IMR-90 (cell line): Measurements from ENCODE around the gene PKIG. TPM values are rescaled to one million over a fixed set of nuclear protein-coding genes. Genes with fewer than 3 reads are reported as not detected.

Experiments used
- ATAC-seq: fragments of 200-7000 bp; cut with Tn5 transposase; 2 replicates; pipeline ENCODE4 v1.9.1; 2020; ENCODE audit warnings: low read depth, mild to moderate bottlenecking, moderate library complexity
- BruUV-seq: library from RNA; stranded (reverse); fragments of 400-500 nt; replicated peaks from 2 replicates; lab custom pipeline; 2021; lab: Mats Ljungman, UMichigan
- CTCF ChIA-PET: fragments of 300-600 bp; formaldehyde crosslinking; extraction: SDS; loops from one replicate; lab custom pipeline; 2021; ENCODE audit warnings: antibody characterized with exemption; lab: Yijun Ruan, JAX
- POLR2A ChIA-PET: fragments of 300-600 bp; sonication (Branson Sonifier 250); formaldehyde crosslinking; loops from one replicate; lab custom pipeline; 2022; ENCODE audit warnings: antibody characterized with exemption; ENCODE audit not compliant: unreplicated experiment; lab: Charles Lee
- DNase-seq: peaks from one replicate; pipeline ENCODE4 v3.0.0; 2013
- H2AFZ ChIP-seq: replicated peaks from 2 replicates; pipeline ENCODE3; 2013; ENCODE audit warnings: low read length, mild to moderate bottlenecking; ENCODE audit not compliant: poor library complexity
- H2AK5ac ChIP-seq: 2 replicates; pipeline ENCODE4 v1.6.1; 2013; ENCODE audit warnings: low read depth, low read length, inconsistent platforms
- H2AK9ac ChIP-seq: replicated peaks from 2 replicates; pipeline ENCODE3; 2013; ENCODE audit warnings: mild to moderate bottlenecking, low read depth, low read length, moderate library complexity; ENCODE audit not compliant: poor library complexity
- H2BK120ac ChIP-seq: 2 replicates; pipeline ENCODE4 v1.6.1; 2013; ENCODE audit warnings: low read depth, low read length, inconsistent platforms
- H2BK15ac ChIP-seq: 3 replicates; pipeline ENCODE4 v1.6.1; 2013; ENCODE audit warnings: low read depth, low read length, inconsistent platforms
- H2BK20ac ChIP-seq: 2 replicates; pipeline ENCODE4 v1.6.1; 2013; ENCODE audit warnings: low read depth, mild to moderate bottlenecking, inconsistent platforms, low read length, moderate library complexity
- H2BK5ac ChIP-seq: 2 replicates; pipeline ENCODE4 v1.6.1; 2013; ENCODE audit warnings: mild to moderate bottlenecking, low read depth, low read length, inconsistent platforms; ENCODE audit not compliant: poor library complexity, severe bottlenecking
- H3K14ac ChIP-seq: replicated peaks from 2 replicates; pipeline ENCODE4 v1.6.1; 2013; ENCODE audit warnings: low read depth, low read length, inconsistent platforms
- H3K18ac ChIP-seq: 2 replicates; pipeline ENCODE4 v1.6.1; 2013; ENCODE audit warnings: low read depth, low read length, control low read depth
- H3K23ac ChIP-seq: 2 replicates; pipeline ENCODE4 v1.6.1; 2013; ENCODE audit warnings: low read depth, low read length, inconsistent platforms
- H3K27ac ChIP-seq: 2 replicates; pipeline ENCODE4 v1.5.1; 2013; ENCODE audit warnings: mild to moderate bottlenecking, control low read depth, low read length; ENCODE audit not compliant: insufficient read depth
- H3K27me3 ChIP-seq: 2 replicates; pipeline ENCODE4 v1.6.1; 2013; ENCODE audit warnings: low read length; ENCODE audit not compliant: control insufficient read depth, insufficient read depth
- H3K36me3 ChIP-seq: 2 replicates; pipeline ENCODE4 v1.6.1; 2013; ENCODE audit warnings: low read length, mixed read lengths; ENCODE audit not compliant: control insufficient read depth, insufficient read depth
- H3K4ac ChIP-seq: 2 replicates; pipeline ENCODE4 v1.6.1; 2013; ENCODE audit warnings: low read depth, low read length, inconsistent platforms
- H3K4me1 ChIP-seq: 2 replicates; pipeline ENCODE4 v1.6.1; 2013; ENCODE audit warnings: low read length, mixed read lengths; ENCODE audit not compliant: control insufficient read depth, insufficient read depth
- H3K4me2 ChIP-seq: 2 replicates; pipeline ENCODE4 v1.6.1; 2013; ENCODE audit warnings: low read depth, mild to moderate bottlenecking, control low read depth, low read length, moderate library complexity
- H3K4me3 ChIP-seq: 2 replicates; pipeline ENCODE4 v1.5.1; 2013; ENCODE audit warnings: low read depth, mild to moderate bottlenecking, control low read depth, low read length, moderate library complexity; ENCODE audit not compliant: insufficient read depth
- H3K56ac ChIP-seq: 2 replicates; pipeline ENCODE4 v1.6.1; 2013; ENCODE audit warnings: low read length, inconsistent platforms; ENCODE audit not compliant: insufficient read depth; ENCODE audit errors: extremely low read depth
- H3K79me1 ChIP-seq, 2 experiments: 2 replicates each; pipeline ENCODE4 v1.6.1; 2013; ENCODE audit warnings: low read length in 2 of 2, inconsistent platforms in 1 of 2, low read depth in 1 of 2
- H3K9ac ChIP-seq: 2 replicates; pipeline ENCODE4 v1.6.1; 2013; ENCODE audit warnings: low read depth, low read length, control low read depth
- H3K9me1 ChIP-seq: 2 replicates; pipeline ENCODE4 v1.6.1; 2013; ENCODE audit warnings: low read length, inconsistent platforms; ENCODE audit not compliant: insufficient read depth
- H3K9me3 ChIP-seq: 2 replicates; pipeline ENCODE4 v1.6.1; 2013; ENCODE audit warnings: low read length; ENCODE audit not compliant: control insufficient read depth, insufficient read depth
- H4K20me1 ChIP-seq: 2 replicates; pipeline ENCODE4 v1.6.1; 2013; ENCODE audit warnings: low read length, inconsistent platforms; ENCODE audit not compliant: insufficient read depth
- H4K5ac ChIP-seq: 2 replicates; pipeline ENCODE4 v1.6.1; 2013; ENCODE audit warnings: mild to moderate bottlenecking, low read depth, low read length, control low read depth
- H4K8ac ChIP-seq, 2 experiments: 2 replicates each; pipeline ENCODE4 v1.6.1; 2013; ENCODE audit warnings: low read depth in 2 of 2, low read length in 2 of 2, control low read depth in 1 of 2, inconsistent platforms in 1 of 2
- H4K91ac ChIP-seq: 2 replicates; pipeline ENCODE4 v1.6.1; 2013; ENCODE audit warnings: low read depth, low read length, inconsistent platforms; ENCODE audit not compliant: insufficient read depth
- CEBPB ChIP-seq: IDR thresholded peaks from 2 replicates; pipeline ENCODE4 v1.6.1; 2012; ENCODE audit warnings: low read depth, low read length, improper control_type of control experiment
- RAD21 ChIP-seq: IDR thresholded peaks from 2 replicates; pipeline ENCODE4 v1.6.1; 2012; ENCODE audit warnings: low read length, improper control_type of control experiment
- WGBS, 2 experiments: methylation state at CpG; one replicate each; pipeline versions ENCODE4 v1.1.5 to v1.1.7; 2013; ENCODE audit warnings: missing lambda C conversion rate in 2 of 2; ENCODE audit not compliant: insufficient read length in 1 of 2; ENCODE audit errors: extremely low coverage in 2 of 2; 5-methylcytosine and 5-hydroxymethylcytosine counted together
- dilution Hi-C: fragments of 300-500 bp; cut with HindIII; formaldehyde crosslinking; loops from one replicate; pipeline ENCODE4 v1.14.3; 2018; ENCODE audit warnings: low sequenced_read_pairs; ENCODE audit not compliant: unreplicated experiment
- in situ Hi-C: fragments of 300-500 bp; cut with MboI; formaldehyde crosslinking; loops from 3 replicates; pipeline ENCODE4 v1.14.3; 2019; ENCODE audit warnings: low sequenced_read_pairs, inconsistent platforms, mixed read lengths
- intact Hi-C: fragments of 100-400 bp; cut with micrococcal nuclease; formaldehyde crosslinking; loops from 2 replicates; pipeline ENCODE4 v1.10.0; 2022
- polyA plus RNA-seq, 3 experiments: library from polyadenylated mRNA; depleted of rRNA; stranded (reverse); fragments of >200 nt; gene quantifications; 2 replicates each; pipeline ENCODE4 v1.2.3, GENCODE V29; 2012; ENCODE audit warnings: low replicate concordance in 1 of 3
- total RNA-seq: library from RNA; depleted of rRNA; stranded (reverse); fragments of >200 nt; gene quantifications from 2 replicates; pipeline ENCODE4 v1.2.3, GENCODE V29; 2012

Gene PKIG
- total and polyA plus RNA-seq, 2 of the 4 experiments (the other 2 are of a cell fraction): 78.3 to 89.6 TPM

DNA sequence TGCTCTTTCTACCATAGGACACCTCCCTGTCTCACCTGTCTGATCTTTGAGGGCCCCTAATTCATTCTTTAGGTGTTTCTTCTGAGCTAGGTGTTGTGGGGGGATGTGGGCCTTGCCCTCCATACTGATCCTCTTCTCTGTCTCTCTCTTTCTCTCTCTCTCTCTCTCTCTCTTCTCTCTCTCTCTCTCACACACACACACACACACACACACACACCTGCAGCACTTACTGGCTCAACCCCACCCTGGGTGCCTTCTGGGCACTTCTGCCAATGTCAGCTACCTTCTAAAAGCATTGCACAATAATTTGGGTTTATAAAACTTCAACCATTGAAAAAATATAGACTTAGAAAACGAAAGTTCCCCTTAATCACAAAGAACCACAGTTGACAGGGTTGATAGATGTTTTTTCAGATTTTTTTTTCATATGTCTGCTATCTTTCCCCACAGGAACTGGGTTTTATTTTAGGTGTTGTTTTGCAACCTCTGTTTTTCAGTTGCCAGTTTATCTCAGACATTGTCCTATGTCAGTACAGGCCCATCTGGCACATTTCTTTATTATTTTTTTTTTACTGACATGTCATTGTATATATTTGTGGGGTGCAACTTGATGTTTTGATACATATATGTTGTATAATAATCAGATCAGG, 28.1 kb downstream of the PKIG start:
- Histone ChIP-seq H3K27me3 (no peaks in the 10 kb centered on the region), H3K9me3 (peaks cover 3% of the 10 kb centered on the region; the same call in 1 of the 2 replicates), H3K18ac (no peak overlapping the region), H4K91ac (no peak overlapping the region), H2AK5ac (no peak overlapping the region), H4K5ac (no peak overlapping the region), H4K20me1 (peaks cover 3% of the 10 kb centered on the region; the same call in 1 of the 2 replicates), H3K4me2 (no peak overlapping the region), H2AK9ac (peak overlapping the region; percentile 13), H3K23ac (no peak overlapping the region), H2BK5ac (no peak overlapping the region), H3K79me1 (peaks cover 2 to 41% of the 10 kb centered on the region in 2 experiments; a peak in 2 of 4 replicates), H4K8ac (peak overlapping the region in 1 of 2 experiments; percentile 53; a peak in 2 of 4 replicates), H2BK20ac (no peak overlapping the region; the same call in 1 of the 2 replicates), H3K36me3 (peaks cover 10% of the 10 kb centered on the region), H3K4me1 (peaks cover 9% of the 10 kb centered on the region), H3K27ac (no peak overlapping the region), H3K9ac (no peak overlapping the region), H3K14ac (no peak overlapping the region), H2BK15ac (no peak overlapping the region), H3K4ac (peak overlapping the region; percentile 77; the same call in 1 of the 2 replicates), H3K9me1 (no peaks in the 10 kb centered on the region), H3K56ac (no peak overlapping the region), H3K4me3 (no peak overlapping the region), H2AFZ (peak overlapping the region; percentile 72), H2BK120ac (no peak overlapping the region)
- dilution Hi-C loops: no loop called here
- POLR2A ChIA-PET: no interaction called here
- in situ Hi-C loops: loop anchor here (10.0 kb wide), 1 partner anchor 136 kb away; the partner anchor contains the start of gene TTPAL
- TF ChIP-seq RAD21 (no peak), CEBPB (peak; percentile 70)
- WGBS, 2 experiments: no CpG with 5 or more reads among the region's 1 CpG
- intact Hi-C loops: loop anchor here (1.0 to 5.0 kb wide), 7 partner anchors 80 to 393 kb away; partner anchors contain the start of genes SERINC3 and TTPAL
- CTCF ChIA-PET: interaction anchor here (0.7 to 1.6 kb wide), 9 partner anchors 11 to 226 kb away, joined by 3 to 4 read pairs (median 3); no protein-coding TSS in a partner anchor
- DNase-seq: no peak
- no peak for ATAC-seq
- no TSS peak for BruUV-seq
